ENCODE measurements around the gene TXNRD2. TPM values are rescaled to one million over a fixed set of nuclear protein-coding genes. Genes with fewer than 3 reads are reported as not detected.

The TXNRD2 gene
- total RNA-seq, result 10 to 100 TPM; 19.5 to 34.5 (median 25.6) TPM

DNA sequence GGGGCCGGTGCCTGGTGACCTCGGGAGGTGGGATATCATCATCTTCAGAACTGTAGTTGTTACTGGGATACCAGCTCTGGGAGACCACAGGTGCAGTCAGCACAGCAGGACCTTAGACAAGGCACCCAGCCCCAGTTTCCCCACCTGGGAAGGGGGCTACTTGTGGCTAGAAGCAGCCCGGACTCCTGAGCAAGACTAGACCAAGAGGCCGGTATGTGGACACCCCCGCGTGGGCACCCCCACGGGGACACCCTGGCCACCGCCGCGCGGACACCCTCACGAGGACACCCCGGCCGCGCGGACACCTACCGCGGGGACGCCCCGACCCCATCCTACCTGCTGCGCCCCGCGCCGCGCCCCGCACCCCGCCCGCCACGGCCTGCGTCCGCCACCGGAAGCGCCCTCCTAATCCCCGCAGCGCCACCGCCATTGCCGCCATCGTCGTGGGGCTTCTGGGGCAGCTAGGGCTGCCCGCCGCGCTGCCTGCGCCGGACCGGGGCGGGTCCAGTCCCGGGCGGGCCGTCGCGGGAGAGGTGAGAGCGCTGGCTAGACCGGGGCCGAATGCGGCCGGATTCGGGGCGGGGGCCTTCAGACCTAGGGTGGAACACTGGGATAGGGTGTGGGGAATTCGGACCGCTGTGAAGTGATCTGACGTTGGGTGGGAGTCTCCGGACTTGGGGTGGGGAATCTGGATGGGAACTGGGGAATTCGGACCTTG, at the start of gene TXNRD2, which contains the start of gene COMT:
TXNRD2 (minus strand) TSS at position 454 of the 718 bp plus-strand sequence; CDS start at position 439, 15 bp downstream.
COMT (plus strand) TSS at position 408 of the 718 bp plus-strand sequence. CDS start 20,755 bp downstream, outside the sequence.
- peak; percentile 63 to 75 for DNase-seq
- intact Hi-C loops (cut with DNase I), result no loop called here
- Histone ChIP-seq H3K36me3 (no peaks in the 10 kb centered on the region), H3K4me3 (replicated peaks in 1 of 3) (peak within 1 kb of the TSS; percentile 28 to 73 (median 56)), H3K27me3 (no peaks in the 10 kb centered on the region), H3K9me3 (no peaks in the 10 kb centered on the region), H3K27ac (peak within 1 kb of the TSS; percentile 87 to 89 (median 89)), H3K4me1 (peaks cover 30% of the 10 kb centered on the region in 2 donors)
- 0 to 1% methylated on average over 11 to 23 of the region's 63 CpGs for WGBS, 2 donors
- peak in 1 of 2 donors; percentile 64 for TF ChIP-seq POLR2A (IDR thresholded peaks at IDR 0.05)
- TF ChIP-seq, protein P1, sequence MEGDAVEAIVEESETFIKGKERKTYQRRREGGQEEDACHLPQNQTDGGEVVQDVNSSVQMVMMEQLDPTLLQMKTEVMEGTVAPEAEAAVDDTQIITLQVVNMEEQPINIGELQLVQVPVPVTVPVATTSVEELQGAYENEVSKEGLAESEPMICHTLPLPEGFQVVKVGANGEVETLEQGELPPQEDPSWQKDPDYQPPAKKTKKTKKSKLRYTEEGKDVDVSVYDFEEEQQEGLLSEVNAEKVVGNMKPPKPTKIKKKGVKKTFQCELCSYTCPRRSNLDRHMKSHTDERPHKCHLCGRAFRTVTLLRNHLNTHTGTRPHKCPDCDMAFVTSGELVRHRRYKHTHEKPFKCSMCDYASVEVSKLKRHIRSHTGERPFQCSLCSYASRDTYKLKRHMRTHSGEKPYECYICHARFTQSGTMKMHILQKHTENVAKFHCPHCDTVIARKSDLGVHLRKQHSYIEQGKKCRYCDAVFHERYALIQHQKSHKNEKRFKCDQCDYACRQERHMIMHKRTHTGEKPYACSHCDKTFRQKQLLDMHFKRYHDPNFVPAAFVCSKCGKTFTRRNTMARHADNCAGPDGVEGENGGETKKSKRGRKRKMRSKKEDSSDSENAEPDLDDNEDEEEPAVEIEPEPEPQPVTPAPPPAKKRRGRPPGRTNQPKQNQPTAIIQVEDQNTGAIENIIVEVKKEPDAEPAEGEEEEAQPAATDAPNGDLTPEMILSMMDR (IDR thresholded peaks at IDR 0.05), result no peak

DNA sequence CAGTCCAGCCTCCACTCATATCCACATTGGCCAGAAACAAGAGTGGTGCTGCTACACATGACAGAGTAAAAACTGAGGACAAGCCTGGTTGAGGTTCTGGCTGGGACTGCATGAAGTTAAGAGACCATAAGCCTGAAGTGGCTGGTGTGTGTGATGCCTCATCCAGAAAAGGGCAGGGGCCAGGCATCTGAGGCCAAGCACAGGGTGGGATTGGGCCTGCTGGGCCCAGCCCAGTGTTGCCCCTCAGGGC, 49.7 kb upstream of the TXNRD2 start:
- TF ChIP-seq, protein P1 (IDR thresholded peaks at IDR 0.05), result no peak
- no peak for TF ChIP-seq POLR2A (IDR thresholded peaks at IDR 0.05)

DNA sequence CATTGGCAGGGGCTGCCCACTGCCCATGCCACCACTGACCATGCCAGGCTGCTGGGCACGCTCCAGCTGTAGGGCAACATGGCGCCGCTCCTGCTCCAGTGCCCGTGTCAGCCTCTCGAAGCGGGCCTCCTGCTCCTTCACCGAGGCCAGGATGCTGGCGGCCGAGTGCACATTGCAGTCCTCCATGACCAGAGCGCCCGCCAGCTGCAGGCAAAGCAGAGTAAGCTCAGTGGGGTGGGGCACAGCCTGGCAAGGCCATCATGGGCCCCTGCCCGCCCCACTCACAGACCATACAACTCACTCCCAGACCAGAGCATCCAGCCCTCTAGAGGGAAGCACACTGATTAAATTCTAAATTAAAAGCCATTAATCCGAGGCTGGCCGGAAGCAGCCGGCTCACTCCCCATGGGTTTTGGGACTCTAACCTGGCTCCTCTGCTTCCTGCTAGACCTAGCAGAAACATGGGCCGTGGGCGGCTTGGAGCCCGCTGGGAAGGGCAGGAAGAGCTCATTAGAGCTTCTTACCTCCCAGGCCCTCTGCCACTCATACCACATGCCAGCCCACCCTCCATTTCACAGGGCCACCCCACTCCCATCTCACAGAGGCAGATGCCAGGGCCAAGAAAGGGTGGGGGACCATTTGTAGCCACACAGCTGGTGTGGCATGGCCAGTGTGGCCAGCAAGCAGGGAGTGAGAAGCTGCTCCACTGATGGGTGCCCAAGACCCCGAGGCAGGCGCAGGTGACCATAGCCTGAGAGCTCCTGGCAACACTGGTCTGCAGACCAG, 49.2 kb upstream of the TXNRD2 start:
- Histone ChIP-seq H3K4me1 (peaks cover 46 to 74% of the 10 kb centered on the region in 2 donors), H3K27ac (peak overlapping the region; percentile 86 to 97 (median 91)), H3K4me3 (replicated peaks in 1 of 3) (no peak overlapping the region), H3K9me3 (no peaks in the 10 kb centered on the region), H3K27me3 (no peaks in the 10 kb centered on the region), H3K36me3 (no peaks in the 10 kb centered on the region)
- 77 to 83% methylated on average over 11 to 15 of the region's 20 CpGs for WGBS, 2 donors
- intact Hi-C loops (cut with DNase I), result no loop called here
- peak; percentile 29 to 47 for DNase-seq
- no peak for TF ChIP-seq POLR2A (IDR thresholded peaks at IDR 0.05)
- TF ChIP-seq, protein P1 (IDR thresholded peaks at IDR 0.05), result no peak

More for the DNA sequence above, 49.7 kb upstream of the TXNRD2 start:
- Histone ChIP-seq H3K36me3 (no peaks in the 10 kb centered on the region), H3K4me1 (peaks cover 44 to 74% of the 10 kb centered on the region in 2 donors), H3K27me3 (no peaks in the 10 kb centered on the region), H3K9me3 (no peaks in the 10 kb centered on the region), H3K27ac (peak overlapping the region; percentile 86 to 97 (median 91)), H3K4me3 (replicated peaks in 1 of 3) (no peak overlapping the region)
- intact Hi-C loops (cut with DNase I), result no loop called here
- peak; percentile 86 to 88 for DNase-seq

DNA sequence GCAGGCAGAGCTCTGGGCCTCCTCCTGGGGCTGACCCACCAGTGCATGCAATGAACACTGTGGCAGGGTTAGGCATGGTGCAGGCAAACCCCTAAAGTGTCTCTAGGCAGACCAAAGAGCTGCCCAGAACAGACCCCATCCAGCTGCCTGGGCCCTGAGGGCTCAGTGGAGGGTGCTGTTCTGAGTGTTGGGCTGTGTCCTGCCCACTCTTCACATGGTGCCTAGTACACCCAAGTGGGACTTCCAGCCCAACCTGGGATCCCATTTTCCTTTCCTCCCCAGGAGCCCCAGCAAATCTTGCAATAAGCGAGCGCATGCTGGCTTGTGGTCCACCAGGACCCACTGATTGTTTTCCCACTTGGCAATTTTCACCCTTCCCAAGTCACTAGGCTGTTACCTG, 48.6 kb upstream of the TXNRD2 start:
- no peak for DNase-seq
- TF ChIP-seq POLR2A (IDR thresholded peaks at IDR 0.05), result no peak
- intact Hi-C loops (cut with DNase I), result no loop called here
- Histone ChIP-seq H3K27me3 (no peaks in the 10 kb centered on the region), H3K36me3 (no peaks in the 10 kb centered on the region), H3K27ac (peak overlapping the region; percentile 86 to 97 (median 91)), H3K4me1 (peaks cover 47 to 74% of the 10 kb centered on the region in 2 donors), H3K4me3 (replicated peaks in 1 of 3) (no peak overlapping the region), H3K9me3 (no peaks in the 10 kb centered on the region)
- 50 to 75% methylated on average over 2 of the region's 2 CpGs for WGBS, 2 donors

DNA sequence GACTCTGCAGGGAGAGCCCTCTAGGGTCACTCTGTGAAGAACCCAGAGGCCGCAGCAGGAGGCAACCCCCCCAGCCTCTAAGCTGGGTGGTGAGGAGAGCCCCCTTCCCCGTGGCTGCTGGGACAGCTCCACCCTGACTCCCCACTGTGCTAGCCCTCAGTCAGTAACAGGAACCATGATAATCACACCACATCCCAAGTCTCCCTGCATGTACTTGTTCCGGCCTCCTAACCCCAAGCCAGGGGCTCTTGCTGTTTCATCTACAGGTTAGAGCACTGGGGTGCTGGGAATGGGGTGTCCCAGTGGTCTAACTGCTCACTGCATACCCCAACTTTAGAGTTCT, 48.1 kb upstream of the TXNRD2 start:
- TF ChIP-seq, protein P1 (IDR thresholded peaks at IDR 0.05), result no peak
- TF ChIP-seq POLR2A (IDR thresholded peaks at IDR 0.05), result no peak
- H3K36me3 ChIP-seq, result no peaks in the 10 kb centered on the region
- 100% methylated on average over 2 of the region's 3 CpGs for WGBS, 2 donors
- DNase-seq, result no peak
- intact Hi-C loops (cut with DNase I), result no loop called here
- H3K4me3 ChIP-seq (replicated peaks in 1 of 3), result no peak overlapping the region
- H3K4me1 ChIP-seq, result peaks cover 51 to 75% of the 10 kb centered on the region in 2 donors
- no peaks in the 10 kb centered on the region for H3K9me3 ChIP-seq
- H3K27ac ChIP-seq, result peak overlapping the region in 2 of 3 donors; percentile 52 to 91
- no peaks in the 10 kb centered on the region for H3K27me3 ChIP-seq

All from thyroid gland (tissue), 4 donors.